BJ (cell line): ENCODE data around the gene VEGFD. TPM values are rescaled to one million over a fixed set of nuclear protein-coding genes. Genes with fewer than 3 reads are reported as not detected.

ENCODE experiments used
- CTCF ChIA-PET: fragments of 350-600 bp; formaldehyde crosslinking; extraction: SDS; loops from one replicate; lab custom pipeline; 2021; ENCODE audit warnings: antibody characterized with exemption, inconsistent platforms; lab: Yijun Ruan, JAX
- POLR2A ChIA-PET: fragments of 300-600 bp; sonication (Branson Sonifier 250); formaldehyde crosslinking; extraction: SDS; loops from one replicate; lab custom pipeline; 2021; ENCODE audit warnings: antibody characterized with exemption; lab: Charles Lee
- DNase-seq: peaks from one replicate; pipeline ENCODE4 v3.0.0-alpha.2; 2011; ENCODE audit warnings: low read depth
- H3K27me3 ChIP-seq: 2 replicates; pipeline ENCODE4 v1.6.0; 2011; ENCODE audit warnings: low read length; ENCODE audit not compliant: control insufficient read depth, insufficient read depth
- H3K36me3 ChIP-seq: 2 replicates; pipeline ENCODE4 v1.5.1; 2011; ENCODE audit warnings: low read length; ENCODE audit not compliant: control insufficient read depth, insufficient read depth
- H3K4me3 ChIP-seq: 2 replicates; pipeline ENCODE4 v1.5.1; 2011; ENCODE audit warnings: low read depth, mild to moderate bottlenecking, control low read depth, low read length
- polyA plus RNA-seq: library from polyadenylated mRNA; depleted of rRNA; stranded (reverse); fragments of >200 nt; gene quantifications from 2 replicates; pipeline ENCODE4 v1.2.3, GENCODE V29; 2011
- TF ChIP-seq, protein P1 (sequence below): IDR thresholded peaks from 2 replicates; pipeline ENCODE4 v1.5.1; 2011; ENCODE audit warnings: low read depth, mild to moderate bottlenecking, control low read depth, inconsistent platforms, low read length, moderate library complexity; ENCODE audit not compliant: insufficient read depth

VEGFD gene
- polyA plus RNA-seq, 1 experiment, result 0.07 TPM

DNA sequence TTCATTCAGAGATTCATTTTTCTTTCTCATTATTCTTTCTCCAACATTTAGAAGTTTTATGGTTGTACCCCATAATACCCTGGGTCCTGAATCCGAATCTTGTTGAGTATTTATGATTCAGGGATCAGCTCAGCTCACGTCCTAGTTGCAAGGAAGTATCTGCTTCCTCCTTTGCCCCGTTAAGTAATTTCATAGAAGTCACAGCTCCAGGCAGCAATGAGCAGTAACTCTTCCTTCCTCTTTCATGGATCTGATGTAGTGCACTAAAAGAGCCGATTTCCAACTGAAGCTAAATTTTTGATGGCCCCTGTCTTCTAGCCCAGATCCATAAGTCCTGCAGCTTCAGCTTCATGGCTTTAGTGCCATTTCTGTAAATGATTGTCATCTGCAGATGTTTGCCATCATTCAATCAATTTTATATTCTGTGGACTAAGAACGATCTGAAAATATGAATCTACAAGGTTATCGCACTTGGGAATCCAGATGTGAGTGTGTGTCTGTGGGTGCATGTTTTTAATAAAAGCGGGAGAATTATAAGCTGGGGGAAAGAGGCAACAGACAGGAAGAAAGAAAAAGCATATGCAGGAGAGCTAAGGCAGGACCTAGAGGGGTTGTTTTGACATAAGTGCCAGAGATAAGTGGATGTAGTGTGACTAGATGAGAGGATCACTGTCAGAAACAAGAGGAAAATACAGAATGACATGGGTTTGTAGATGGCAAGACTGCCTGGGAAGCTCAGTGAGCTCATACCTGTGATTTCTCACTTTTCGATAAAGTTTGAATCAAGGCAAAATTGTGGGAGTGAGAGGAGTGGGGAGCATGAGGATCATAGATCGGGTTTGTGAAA, 17.5 kb downstream of the VEGFD start:
- POLR2A ChIA-PET, result interaction anchor here (0.6 kb wide), 1 partner anchor 1849 kb away, joined by 3 read pairs; no protein-coding TSS in a partner anchor

DNA sequence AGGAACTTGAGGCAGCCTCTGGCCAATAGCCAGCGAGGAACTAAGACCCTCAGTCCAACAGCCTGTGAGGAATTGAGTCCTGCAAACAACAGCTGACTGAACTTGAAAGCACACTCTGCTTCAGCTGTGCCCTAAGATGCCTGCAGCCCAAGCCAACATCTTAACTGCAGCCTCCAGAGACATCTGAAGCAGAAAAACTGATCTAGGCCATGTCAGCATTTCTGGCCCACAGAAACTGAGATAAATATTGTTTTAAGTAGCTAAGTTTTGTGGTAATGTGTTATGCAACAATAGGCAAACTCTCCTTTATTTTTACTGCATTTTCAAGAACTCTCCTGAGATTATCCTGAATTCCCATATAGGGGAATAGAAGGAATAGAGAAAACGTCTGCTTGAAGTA, 24.5 kb downstream of the VEGFD start:
- TF ChIP-seq, protein P1, sequence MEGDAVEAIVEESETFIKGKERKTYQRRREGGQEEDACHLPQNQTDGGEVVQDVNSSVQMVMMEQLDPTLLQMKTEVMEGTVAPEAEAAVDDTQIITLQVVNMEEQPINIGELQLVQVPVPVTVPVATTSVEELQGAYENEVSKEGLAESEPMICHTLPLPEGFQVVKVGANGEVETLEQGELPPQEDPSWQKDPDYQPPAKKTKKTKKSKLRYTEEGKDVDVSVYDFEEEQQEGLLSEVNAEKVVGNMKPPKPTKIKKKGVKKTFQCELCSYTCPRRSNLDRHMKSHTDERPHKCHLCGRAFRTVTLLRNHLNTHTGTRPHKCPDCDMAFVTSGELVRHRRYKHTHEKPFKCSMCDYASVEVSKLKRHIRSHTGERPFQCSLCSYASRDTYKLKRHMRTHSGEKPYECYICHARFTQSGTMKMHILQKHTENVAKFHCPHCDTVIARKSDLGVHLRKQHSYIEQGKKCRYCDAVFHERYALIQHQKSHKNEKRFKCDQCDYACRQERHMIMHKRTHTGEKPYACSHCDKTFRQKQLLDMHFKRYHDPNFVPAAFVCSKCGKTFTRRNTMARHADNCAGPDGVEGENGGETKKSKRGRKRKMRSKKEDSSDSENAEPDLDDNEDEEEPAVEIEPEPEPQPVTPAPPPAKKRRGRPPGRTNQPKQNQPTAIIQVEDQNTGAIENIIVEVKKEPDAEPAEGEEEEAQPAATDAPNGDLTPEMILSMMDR, result no peak
- ChIA-PET CTCF (no interaction called here), POLR2A (no interaction called here)
- Histone ChIP-seq H3K36me3 (no peaks in the 10 kb centered on the region), H3K4me3 (no peak overlapping the region), H3K27me3 (no peaks in the 10 kb centered on the region)
- no peak for DNase-seq

More for the DNA sequence above, 17.5 kb downstream of the VEGFD start:
- H3K4me3 ChIP-seq, result no peak overlapping the region
- TF ChIP-seq, protein P1, result no peak
- H3K36me3 ChIP-seq, result no peaks in the 10 kb centered on the region
- CTCF ChIA-PET, result interaction anchor here (1.1 to 1.7 kb wide), 2 partner anchors 17 to 101 kb away, joined by 3 to 7 read pairs; no protein-coding TSS in a partner anchor
- DNase-seq, result no peak
- no peaks in the 10 kb centered on the region; the same call in 1 of the 2 replicates for H3K27me3 ChIP-seq

DNA sequence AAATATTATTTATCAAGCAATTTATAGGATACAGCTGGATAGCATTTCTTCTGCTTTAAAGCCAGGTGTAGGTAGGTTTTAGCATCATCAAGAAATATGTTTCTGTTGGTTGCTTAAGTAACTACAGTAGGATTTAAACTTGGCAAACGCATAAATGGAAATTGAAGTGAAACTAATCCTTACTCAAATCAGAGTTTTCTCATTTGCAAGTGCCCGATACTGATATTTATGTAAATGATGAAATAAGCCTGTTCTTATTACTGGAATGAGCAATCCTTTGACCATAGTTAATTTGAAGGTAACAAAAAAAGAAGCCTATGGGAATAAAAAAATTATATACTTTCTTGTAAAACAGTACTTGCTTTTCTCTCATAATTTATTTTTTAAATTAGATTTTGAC, 25.7 kb downstream of the VEGFD start:
- no peak for DNase-seq
- POLR2A ChIA-PET, result no interaction called here
- TF ChIP-seq, protein P1, result no peak
- no peaks in the 10 kb centered on the region for H3K36me3 ChIP-seq
- CTCF ChIA-PET, result no interaction called here
- no peak overlapping the region for H3K4me3 ChIP-seq
- no peaks in the 10 kb centered on the region for H3K27me3 ChIP-seq

DNA sequence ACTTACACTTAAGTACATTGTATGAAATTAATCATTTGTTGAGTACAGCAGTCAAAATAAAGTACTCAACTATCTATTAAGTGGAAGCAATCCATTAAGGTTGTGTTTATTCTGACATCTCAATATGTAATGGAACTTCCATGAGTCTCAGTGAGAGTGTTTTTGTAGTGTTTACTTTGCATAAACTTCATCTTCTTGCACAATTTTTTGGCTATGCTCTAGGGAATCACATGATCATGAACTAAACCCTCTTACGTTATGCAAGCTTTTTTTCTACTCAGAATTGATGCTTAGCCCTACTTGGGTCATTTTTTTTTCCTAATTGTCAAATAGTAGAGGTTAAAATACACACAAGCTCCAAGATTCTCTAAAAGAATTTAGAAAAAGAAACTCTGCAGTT, 27.8 kb downstream of the VEGFD start:
- DNase-seq, result no peak
- TF ChIP-seq, protein P1, result no peak
- Histone ChIP-seq H3K36me3 (no peaks in the 10 kb centered on the region), H3K27me3 (no peaks in the 10 kb centered on the region), H3K4me3 (no peak overlapping the region)
- CTCF ChIA-PET, result no interaction called here
- POLR2A ChIA-PET, result no interaction called here

DNA sequence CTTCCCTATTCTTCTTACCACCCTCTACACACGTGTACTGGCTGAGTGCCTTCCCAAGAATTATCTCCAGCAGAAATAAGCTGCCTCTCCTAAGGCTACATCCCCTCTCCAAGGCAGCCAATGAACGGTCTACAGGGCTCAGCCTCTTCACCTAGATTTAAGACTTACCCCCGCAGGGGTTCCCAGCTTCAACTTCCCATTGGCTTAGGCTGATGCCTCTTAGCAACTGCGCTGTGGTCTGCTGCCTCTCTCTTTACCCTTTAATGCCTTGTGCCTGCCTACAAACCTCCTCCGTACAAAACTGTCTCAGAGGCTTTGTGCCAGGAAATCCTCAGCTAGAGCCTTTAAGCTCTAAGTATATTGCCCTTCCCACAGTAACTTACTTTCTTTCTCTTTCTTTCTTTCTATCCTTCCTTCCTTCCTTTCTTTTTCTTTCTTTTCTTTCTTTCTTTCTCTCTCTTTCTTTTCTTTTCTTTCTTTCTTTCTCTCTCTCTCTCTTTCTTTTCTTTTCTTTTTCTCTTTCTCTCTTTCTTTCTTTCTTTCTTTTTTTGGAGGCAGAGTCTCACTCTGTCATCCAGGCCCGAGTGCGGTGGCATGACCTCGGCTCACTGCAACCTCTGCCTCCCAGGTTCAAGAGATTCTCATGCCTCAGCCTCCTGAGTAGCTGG, 33.8 kb downstream of the VEGFD start:
- POLR2A ChIA-PET, result no interaction called here
- DNase-seq, result no peak

More for the DNA sequence above, 33.8 kb downstream of the VEGFD start:
- Histone ChIP-seq H3K4me3 (no peak overlapping the region), H3K36me3 (no peaks in the 10 kb centered on the region), H3K27me3 (no peaks in the 10 kb centered on the region; the same call in 1 of the 2 replicates)
- CTCF ChIA-PET, result interaction anchor here (1.7 to 11.7 kb wide), 4 partner anchors 16 to 219 kb away, joined by 3 to 172 read pairs (median 6); no protein-coding TSS in a partner anchor
- TF ChIP-seq, protein P1, result no peak
